ENCODE measurements around the gene SDSL.

SDSL gene

GRCh38 chr12:113438523-113439300 lies 16.5 kb downstream of the SDSL start:
- Histone ChIP-seq H3K4me1 (ENCODE audit: control insufficient read depth, low read length) (no peaks in the 10 kb centered on the region), H3K4me2 (ENCODE audit: low read length) (no peak overlapping the region), H3K36me3 (ENCODE audit: control insufficient read depth, low read length) (no peaks in the 10 kb centered on the region), H3F3A (ENCODE audit: control insufficient read depth, insufficient read depth) (no peaks in the 10 kb centered on the region), H3K4me3 (ENCODE audit: low read length) (no peak overlapping the region), H3K9me3 (ENCODE audit: control insufficient read depth, insufficient read depth, low read length) (no peaks in the 10 kb centered on the region), H4K20me1 (ENCODE audit: control insufficient read depth, insufficient read depth, low read depth, low read length) (no peaks in the 10 kb centered on the region), H3K27ac (ENCODE audit: low read depth, low read length) (no peak overlapping the region), H3K27me3 (ENCODE audit: control insufficient read depth, low read length) (peaks cover 17% of the 10 kb centered on the region), H3K9me2 (replicated peaks; ENCODE audit: control insufficient read depth, low read length) (no peaks in the 10 kb centered on the region), H3K79me2 (ENCODE audit: control insufficient read depth, low read length) (no peaks in the 10 kb centered on the region)
- TF ChIP-seq EZH2phosphoT487 (IDR thresholded peaks at IDR 0.05; ENCODE audit: borderline replicate concordance, low read length), result no peak
- no peak for TF ChIP-seq CTCF (IDR thresholded peaks at IDR 0.05; ENCODE audit: low read depth, low read length, poor library complexity, severe bottlenecking)

GRCh38 chr12:113439301-113439597 lies 17.1 kb downstream of the SDSL start:
- Histone ChIP-seq H3K27me3 (ENCODE audit: control insufficient read depth, low read length) (peaks cover 17% of the 10 kb centered on the region), H3K4me1 (ENCODE audit: control insufficient read depth, low read length) (no peaks in the 10 kb centered on the region), H3K9me2 (replicated peaks; ENCODE audit: control insufficient read depth, low read length) (no peaks in the 10 kb centered on the region), H3K36me3 (ENCODE audit: control insufficient read depth, low read length) (no peaks in the 10 kb centered on the region), H3F3A (ENCODE audit: control insufficient read depth, insufficient read depth) (no peaks in the 10 kb centered on the region), H3K4me2 (ENCODE audit: low read length) (no peak overlapping the region), H3K79me2 (ENCODE audit: control insufficient read depth, low read length) (no peaks in the 10 kb centered on the region), H3K9me3 (ENCODE audit: control insufficient read depth, insufficient read depth, low read length) (no peaks in the 10 kb centered on the region), H3K4me3 (ENCODE audit: low read length) (no peak overlapping the region), H4K20me1 (ENCODE audit: control insufficient read depth, insufficient read depth, low read depth, low read length) (no peaks in the 10 kb centered on the region), H3K27ac (ENCODE audit: low read depth, low read length) (no peak overlapping the region)
- TF ChIP-seq EZH2phosphoT487 (IDR thresholded peaks at IDR 0.05; ENCODE audit: borderline replicate concordance, low read length) (no peak), CTCF (IDR thresholded peaks at IDR 0.05; ENCODE audit: low read depth, low read length, poor library complexity, severe bottlenecking) (no peak)

- Histone ChIP-seq H3K27ac (ENCODE audit: low read depth, low read length) (no peak overlapping the region), H3K36me3 (ENCODE audit: control insufficient read depth, low read length) (no peaks in the 10 kb centered on the region), H3K9me3 (ENCODE audit: control insufficient read depth, insufficient read depth, low read length) (no peaks in the 10 kb centered on the region), H3K4me3 (ENCODE audit: low read length) (no peak overlapping the region), H4K20me1 (ENCODE audit: control insufficient read depth, insufficient read depth, low read depth, low read length) (no peaks in the 10 kb centered on the region), H3K27me3 (ENCODE audit: control insufficient read depth, low read length) (peaks cover 17% of the 10 kb centered on the region), H3K4me1 (ENCODE audit: control insufficient read depth, low read length) (no peaks in the 10 kb centered on the region), H3K9me2 (replicated peaks; ENCODE audit: control insufficient read depth, low read length) (no peaks in the 10 kb centered on the region), H3K79me2 (ENCODE audit: control insufficient read depth, low read length) (no peaks in the 10 kb centered on the region), H3K4me2 (ENCODE audit: low read length) (no peak overlapping the region), H3F3A (ENCODE audit: control insufficient read depth, insufficient read depth) (no peaks in the 10 kb centered on the region)
- TF ChIP-seq CTCF (IDR thresholded peaks at IDR 0.05; ENCODE audit: low read depth, low read length, poor library complexity, severe bottlenecking), result peak; percentile 89
- no peak for TF ChIP-seq EZH2phosphoT487 (IDR thresholded peaks at IDR 0.05; ENCODE audit: borderline replicate concordance, low read length)
Observed at GRCh38 chr12:113439606-113440030, 17.4 kb downstream of the SDSL start.
